T47D (cell line): Measurements from ENCODE around the gene CENPU.

Source experiments
- DNase-seq, 2 experiments: peaks; one replicate each; pipeline versions ENCODE4 v3.0.0 to v3.0.0-alpha.2; 2011 to 2012; ENCODE audit warnings: low read depth in 1 of 2, low spot score in 1 of 2
- JUND ChIP-seq: IDR thresholded peaks from 2 replicates; pipeline ENCODE4 v1.6.1; 2012; ENCODE audit warnings: low read depth
- in situ Hi-C: cut with HindIII; loops from 2 replicates; pipeline ENCODE4 v1.10.0; 2016; ENCODE audit warnings: low sequenced_read_pairs, low pct_unique_long_range_greater_than_20kb

The CENPU gene

GRCh38 chr4:184649026-184649970, 84.6 kb downstream of the CENPU start, which contains the start of the genes CASP3 and PRIMPOL:
Gene CASP3 (minus strand): TSS chr4:184649447. CDS start chr4:184638453, 10,994 bp downstream.
Gene PRIMPOL (plus strand): TSS chr4:184649738. CDS start chr4:184657141, 7,403 bp downstream.
- in situ Hi-C loops = no loop called here
- DNase-seq = peak; percentile 24 to 95
- no peak for TF ChIP-seq JUND

- no peak for TF ChIP-seq JUND
- peak in 1 of 2 experiments; percentile 57 for DNase-seq
- in situ Hi-C loops = no loop called here
Observed at GRCh38 chr4:184648313-184649025, 85.4 kb downstream of the CENPU start.

GRCh38 chr4:184648054-184648312, 85.9 kb downstream of the CENPU start:
- no peak for DNase-seq
- in situ Hi-C loops = no loop called here

GRCh38 chr4:184647266-184648053, 86.4 kb downstream of the CENPU start:
- no peak for DNase-seq
- in situ Hi-C loops = no loop called here
- TF ChIP-seq JUND = no peak

More at GRCh38 chr4:184648054-184648312, 85.9 kb downstream of the CENPU start:
- no peak for TF ChIP-seq JUND

- peak in 1 of 2 experiments; percentile 4 for DNase-seq
- TF ChIP-seq JUND = no peak
- in situ Hi-C loops = no loop called here
Observed at GRCh38 chr4:184645904-184646610, 87.8 kb downstream of the CENPU start.

- in situ Hi-C loops = no loop called here
- DNase-seq = no peak
- no peak for TF ChIP-seq JUND
Observed at GRCh38 chr4:184644553-184645307, 89.2 kb downstream of the CENPU start.
